CD4-positive, alpha-beta T cell treated with Interferon gamma for 1 hour (primary cell): ENCODE measurements around the gene COL16A1.

Experiments used
- DNase-seq: peaks from one replicate; pipeline ENCODE4 v3.0.0-alpha.2; 2020

The COL16A1 gene

GRCh38 chr1:31681415-31681814 lies 22.4 kb downstream of the COL16A1 start:
- DNase-seq: no peak

GRCh38 chr1:31679676-31680230 lies 24.1 kb downstream of the COL16A1 start:
- DNase-seq: no peak

DNA sequence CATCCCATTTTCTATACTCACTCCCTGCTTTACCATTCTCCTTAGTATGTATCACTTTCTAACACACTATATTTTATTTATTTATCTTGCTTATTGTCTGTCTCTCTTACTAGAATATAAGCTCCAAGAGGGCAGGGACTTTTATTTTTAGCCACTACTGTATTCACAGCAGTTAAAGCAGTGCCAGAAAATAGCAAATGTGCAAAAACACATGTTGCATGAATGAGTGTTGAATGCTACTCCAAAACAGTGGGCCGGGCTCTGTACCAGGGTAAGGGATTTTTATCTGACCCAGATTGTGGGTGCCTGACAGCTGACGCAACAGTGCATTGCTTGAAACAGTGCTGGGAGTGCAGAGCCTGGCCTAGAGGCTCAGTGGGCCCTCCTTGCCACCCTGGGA lies 24.7 kb downstream of the COL16A1 start:
- no peak for DNase-seq

DNA sequence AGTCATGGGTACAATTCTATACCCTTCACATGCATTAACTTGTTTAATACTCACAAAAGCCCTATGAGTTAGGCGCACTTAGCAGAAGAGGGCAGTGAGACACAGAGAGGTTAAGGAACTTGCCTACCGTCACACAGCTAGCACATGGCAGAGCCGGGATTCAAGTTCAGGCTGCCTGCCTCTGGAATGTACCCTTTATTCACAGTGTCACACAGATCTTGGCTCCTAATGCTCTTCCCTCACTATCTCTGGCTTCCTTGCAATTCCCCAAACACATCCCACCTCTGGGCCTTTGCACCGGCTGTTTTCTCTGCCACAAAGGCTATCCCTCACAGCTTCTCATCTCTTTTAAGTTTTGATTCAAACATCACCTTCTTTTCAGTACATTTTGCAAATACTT lies 25.1 kb downstream of the COL16A1 start:
- DNase-seq: no peak

- DNase-seq: no peak
These were observed 25.9 kb downstream of the COL16A1 start for GRCh38 chr1:31677949-31678348.

GRCh38 chr1:31677401-31677800 lies 26.4 kb downstream of the COL16A1 start:
- DNase-seq: no peak

DNA sequence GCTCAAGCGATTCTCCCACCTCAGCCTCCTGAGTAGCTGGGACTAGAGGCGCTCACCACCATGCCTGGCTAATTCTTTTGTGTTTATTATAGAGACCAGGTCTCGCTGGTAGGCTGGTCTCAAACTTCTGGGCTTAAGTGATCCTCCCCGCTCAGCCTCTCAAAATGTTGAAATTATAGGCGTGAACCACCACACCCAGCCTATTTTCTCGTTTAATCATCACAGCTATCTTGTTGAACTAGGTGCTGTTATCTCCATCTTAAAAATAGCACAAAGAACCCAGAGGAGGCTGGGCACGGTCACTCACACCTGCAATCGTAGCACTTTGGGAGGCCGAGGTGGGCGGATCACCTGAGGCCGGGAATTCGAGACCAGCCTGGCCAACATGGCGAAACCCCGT lies 28.1 kb downstream of the COL16A1 start:
- DNase-seq: no peak

DNA sequence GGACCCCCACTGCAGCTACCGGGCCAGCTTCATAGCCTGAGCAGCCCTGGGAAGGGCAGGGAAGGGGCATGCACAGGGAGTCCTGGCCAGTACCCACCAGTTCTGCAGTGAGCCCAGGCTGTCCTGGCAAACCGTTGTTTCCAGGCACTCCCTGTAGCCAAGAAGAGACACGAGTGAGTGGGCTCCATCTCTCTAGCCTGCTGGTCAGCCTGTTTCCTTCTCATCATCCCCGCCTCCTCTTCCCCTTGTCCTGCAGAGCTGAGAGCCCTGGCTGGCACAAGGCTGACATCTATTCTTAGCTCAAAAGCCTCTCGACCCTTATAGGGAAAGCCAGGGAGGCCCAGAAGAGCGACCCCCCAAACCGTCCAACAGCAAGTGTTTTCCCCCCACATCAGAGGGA lies 28.7 kb downstream of the COL16A1 start:
- no peak for DNase-seq

- DNase-seq: no peak
These were observed 29.2 kb downstream of the COL16A1 start for GRCh38 chr1:31674626-31675025.

GRCh38 chr1:31673433-31673832 lies 30.4 kb downstream of the COL16A1 start:
- no peak for DNase-seq

DNA sequence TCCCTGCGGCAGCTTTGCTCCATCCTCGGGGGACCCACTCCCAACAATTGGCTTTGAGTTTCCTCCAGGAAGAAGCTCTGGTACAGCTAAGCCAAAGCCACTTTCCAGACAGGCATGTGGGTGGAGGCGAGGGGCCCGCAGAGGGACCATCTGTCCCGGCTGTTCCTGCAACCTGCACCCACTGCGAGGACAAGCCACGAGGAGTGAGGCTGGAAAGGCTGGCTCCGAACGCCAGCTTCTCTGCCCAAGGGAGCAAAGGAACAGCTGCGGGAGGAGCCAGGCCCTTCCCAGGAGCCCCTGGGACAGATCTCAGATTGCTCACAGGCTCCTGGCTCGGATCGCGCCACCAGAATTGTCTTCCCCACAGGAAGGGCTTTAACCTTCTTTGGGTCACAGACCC lies 30.8 kb downstream of the COL16A1 start:
- no peak for DNase-seq

GRCh38 chr1:31671561-31672201 lies 32.1 kb downstream of the COL16A1 start:
- DNase-seq: no peak

- no peak for DNase-seq
These were observed 32.7 kb downstream of the COL16A1 start for GRCh38 chr1:31671147-31671546.

GRCh38 chr1:31670593-31670964 lies 33.2 kb downstream of the COL16A1 start:
- no peak for DNase-seq

DNA sequence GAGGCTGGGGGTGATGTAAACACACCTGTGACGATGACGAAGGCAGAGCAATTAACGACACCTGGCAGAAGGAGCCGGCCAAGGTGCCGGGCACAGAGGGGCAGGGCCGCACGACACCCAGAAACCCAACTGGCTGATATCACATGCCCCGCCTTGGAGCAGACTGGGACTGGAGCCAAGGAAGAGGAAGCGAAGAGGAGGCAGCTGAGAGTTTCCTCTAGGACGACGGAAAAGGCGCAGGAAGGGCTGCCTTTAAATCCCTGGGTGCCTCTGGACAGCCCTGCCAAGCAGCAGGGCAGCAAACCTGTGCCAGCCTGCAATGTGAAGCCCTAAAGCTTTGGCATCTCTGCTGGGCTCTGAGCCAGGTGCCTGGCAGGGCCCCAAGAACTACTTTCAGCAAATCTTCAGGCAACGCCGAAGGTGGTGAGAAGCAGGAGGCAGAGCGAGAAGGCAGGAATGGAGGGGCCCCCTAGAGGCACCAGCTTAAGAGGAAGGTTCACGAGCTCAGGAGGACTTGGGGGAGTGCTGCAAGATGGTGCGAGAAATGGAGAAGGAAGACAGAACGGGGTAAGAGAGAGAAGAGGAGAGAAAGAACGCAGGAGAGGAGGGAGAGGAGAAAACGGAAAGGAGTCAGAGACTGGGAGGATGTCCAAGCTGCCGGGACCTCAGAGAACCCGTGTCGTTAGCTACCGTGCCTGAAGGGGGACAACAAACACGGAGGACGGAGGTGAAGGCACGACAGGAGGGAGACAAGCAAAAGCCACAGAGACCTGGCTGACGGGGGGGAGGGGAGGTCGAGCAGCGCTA lies 33.8 kb downstream of the COL16A1 start:
- DNase-seq: no peak

DNA sequence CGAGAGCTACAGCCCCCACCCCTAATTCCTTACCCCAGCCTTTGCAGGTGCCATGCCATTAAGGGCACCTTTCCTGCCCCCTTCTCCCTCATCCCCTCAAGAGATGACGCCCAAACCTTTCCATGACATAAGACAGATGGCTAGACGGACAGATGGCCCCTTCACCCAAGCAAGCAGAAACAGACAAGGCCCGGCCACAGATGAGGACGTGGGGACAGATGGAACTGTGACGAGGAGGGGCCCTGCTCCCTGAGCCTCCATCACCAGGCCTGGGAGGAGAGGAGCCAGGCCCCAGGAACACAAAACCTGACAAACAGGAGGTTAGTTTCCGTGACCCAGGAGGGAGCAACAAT lies 34.4 kb downstream of the COL16A1 start:
- DNase-seq: no peak

DNA sequence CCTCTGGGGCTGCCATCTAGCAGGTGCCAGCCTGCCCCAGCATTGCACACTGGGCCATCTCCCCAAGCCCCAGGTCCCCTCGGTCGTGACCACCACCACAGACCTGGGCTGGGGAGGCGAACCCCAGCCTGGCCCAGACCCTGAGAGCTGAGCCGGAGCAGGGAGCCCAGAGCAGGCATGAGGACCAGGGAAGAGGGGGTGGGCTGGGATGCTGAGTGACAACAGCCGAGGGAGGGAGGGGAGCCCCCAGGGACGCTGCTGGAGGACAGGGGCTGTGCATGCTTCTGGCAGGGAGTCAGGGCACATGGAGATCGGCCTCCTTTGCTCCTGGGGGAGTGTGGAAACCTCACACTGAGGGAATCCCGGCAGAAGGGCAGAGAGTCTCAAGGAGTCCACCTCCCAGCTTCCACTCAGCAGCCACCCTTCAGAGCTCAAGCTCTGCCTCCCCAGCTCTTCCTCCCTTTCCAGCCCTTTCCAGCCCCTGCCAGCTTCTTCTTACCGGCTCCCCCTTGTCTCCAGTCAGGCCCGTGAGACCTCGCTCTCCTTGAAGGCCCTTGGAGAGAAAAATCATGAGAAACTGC lies 35.4 kb downstream of the COL16A1 start:
- no peak for DNase-seq

DNA sequence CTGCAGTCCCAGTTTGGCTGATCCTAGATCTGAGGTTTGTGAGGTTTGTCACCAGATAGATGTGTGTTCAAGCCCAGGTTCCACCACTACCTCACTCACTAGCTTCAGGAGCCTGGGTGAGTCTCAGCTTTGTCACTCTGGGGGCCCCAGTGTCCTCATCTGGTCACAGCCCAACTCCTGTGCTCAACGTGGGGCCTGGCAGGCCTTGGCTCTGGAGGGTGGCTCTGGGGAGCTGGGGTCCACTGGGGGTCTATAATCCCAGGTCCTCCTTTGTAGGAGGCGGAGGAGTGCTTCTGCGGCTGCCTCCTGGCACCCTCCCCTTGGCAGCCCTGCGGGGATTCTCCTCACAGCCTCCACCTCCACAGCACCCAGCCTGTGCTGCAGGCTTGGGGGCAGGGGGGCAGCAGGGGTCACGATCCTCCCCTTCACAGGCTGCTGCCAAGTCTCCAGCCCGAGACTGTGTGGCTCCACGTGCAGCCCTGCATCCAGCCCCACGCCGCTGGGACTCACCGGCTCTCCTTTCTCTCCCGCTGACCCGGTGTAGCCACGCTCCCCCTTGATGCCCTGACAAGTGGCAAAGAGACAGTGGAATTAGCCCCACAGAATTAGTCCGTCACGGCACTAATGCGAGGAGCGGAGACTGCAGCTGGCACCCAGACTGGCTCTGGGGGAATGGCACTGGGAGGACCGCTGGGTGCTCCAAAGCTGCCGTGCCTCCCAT lies 36.6 kb downstream of the COL16A1 start:
- DNase-seq: no peak

GRCh38 chr1:31666263-31666963 lies 37.4 kb downstream of the COL16A1 start:
- DNase-seq: no peak

GRCh38 chr1:31665234-31665878 lies 38.5 kb downstream of the COL16A1 start:
- DNase-seq: no peak

GRCh38 chr1:31664528-31664927 lies 39.3 kb downstream of the COL16A1 start:
- no peak for DNase-seq
